HS-5 (cell line): Measurements from ENCODE around the gene VAV3.

Experiments used
- DNase-seq: peaks from one replicate; pipeline ENCODE4 v3.0.0-alpha.2; 2012; ENCODE audit warnings: low read depth

VAV3 gene

GRCh38 chr1:107833061-107833460 lies 131.9 kb downstream of the VAV3 start:
- no peak for DNase-seq

DNA sequence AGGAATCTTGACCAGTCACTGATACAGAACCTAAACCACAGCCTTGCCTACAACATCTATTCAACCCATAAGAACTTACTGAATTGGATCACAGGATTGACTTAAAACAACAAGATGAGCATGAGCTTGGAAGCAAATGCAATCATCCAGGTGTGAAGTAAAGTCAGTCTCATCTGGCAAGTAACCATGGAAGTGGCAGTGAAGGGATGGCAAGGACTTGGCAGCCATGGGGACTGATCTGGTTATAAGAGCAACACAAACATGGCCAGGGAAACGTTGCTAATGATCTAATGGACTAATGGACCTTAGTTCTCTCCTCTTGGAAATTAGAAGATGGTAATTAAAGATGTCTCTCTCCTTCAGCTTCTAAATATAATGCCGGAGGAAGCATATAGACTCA lies 133.1 kb downstream of the VAV3 start:
- DNase-seq, result no peak

- DNase-seq, result no peak
Observed at GRCh38 chr1:107830526-107830925, 134.5 kb downstream of the VAV3 start.

DNA sequence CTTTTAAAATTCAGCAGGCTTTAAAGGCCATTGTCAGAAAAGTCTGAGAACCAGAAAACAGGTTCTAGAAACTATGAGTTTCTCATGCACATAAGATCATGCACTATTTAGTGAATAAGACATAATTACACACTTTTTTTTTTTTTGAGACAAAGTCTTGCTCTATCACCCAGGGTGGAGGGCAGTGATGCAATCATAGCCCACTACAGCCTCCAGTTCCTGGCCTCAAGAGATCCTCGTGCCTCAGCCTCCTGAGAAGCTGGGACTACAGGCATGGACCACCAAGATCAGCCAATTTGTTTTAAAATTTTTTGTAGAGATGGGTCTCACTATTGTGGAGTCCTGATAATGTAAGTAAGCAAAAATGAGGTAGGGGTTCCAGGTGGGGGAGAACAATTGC lies 134.9 kb downstream of the VAV3 start:
- no peak for DNase-seq

- no peak for DNase-seq
Observed at GRCh38 chr1:107829036-107829770, 135.8 kb downstream of the VAV3 start.

- DNase-seq, result no peak
Observed at GRCh38 chr1:107824946-107825345, 140.0 kb downstream of the VAV3 start.

DNA sequence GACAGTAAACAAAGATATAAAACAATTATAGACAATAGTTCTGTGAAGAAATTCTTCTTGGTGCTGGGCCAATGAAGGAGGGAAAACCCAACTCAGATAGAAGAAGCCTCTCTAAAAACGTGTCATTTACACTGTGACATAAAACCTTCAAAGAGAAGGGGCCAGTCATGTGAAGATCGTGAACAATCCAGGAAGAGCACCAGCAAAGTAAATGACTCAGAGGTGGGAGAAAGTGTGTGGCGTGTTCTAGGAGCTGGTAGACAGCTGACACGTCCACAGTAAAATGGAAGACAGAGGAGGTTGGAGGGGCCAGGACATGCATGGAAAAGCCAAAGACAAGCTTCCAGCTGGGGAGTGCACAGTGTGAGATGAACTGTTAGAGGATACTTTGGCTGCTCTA lies 143.6 kb downstream of the VAV3 start:
- no peak for DNase-seq

GRCh38 chr1:107820801-107821200 lies 144.2 kb downstream of the VAV3 start:
- peak; percentile 24 for DNase-seq

GRCh38 chr1:107817935-107818334 lies 147.0 kb downstream of the VAV3 start:
- no peak for DNase-seq

GRCh38 chr1:107817206-107817605 lies 147.8 kb downstream of the VAV3 start:
- DNase-seq, result no peak

GRCh38 chr1:107810291-107810951 lies 154.6 kb downstream of the VAV3 start:
- DNase-seq, result no peak

DNA sequence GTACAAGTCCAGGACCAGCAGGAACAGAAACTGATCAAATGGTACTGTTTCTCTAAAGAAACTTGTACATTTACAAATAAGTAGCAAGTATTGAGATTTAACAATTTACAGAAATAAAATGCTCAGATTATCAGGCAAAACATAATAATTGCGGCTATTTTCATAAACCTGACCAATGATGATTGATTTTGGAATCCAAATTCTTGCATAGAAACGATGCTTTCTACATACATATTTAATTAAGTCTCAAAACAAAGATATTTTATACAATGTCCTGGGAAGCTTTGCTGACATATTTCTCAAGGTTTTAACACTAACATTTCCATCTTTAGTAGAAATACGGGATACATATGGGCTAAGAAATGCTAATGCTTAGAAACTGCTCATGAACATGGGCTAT lies 157.1 kb downstream of the VAV3 start:
- DNase-seq, result no peak

DNA sequence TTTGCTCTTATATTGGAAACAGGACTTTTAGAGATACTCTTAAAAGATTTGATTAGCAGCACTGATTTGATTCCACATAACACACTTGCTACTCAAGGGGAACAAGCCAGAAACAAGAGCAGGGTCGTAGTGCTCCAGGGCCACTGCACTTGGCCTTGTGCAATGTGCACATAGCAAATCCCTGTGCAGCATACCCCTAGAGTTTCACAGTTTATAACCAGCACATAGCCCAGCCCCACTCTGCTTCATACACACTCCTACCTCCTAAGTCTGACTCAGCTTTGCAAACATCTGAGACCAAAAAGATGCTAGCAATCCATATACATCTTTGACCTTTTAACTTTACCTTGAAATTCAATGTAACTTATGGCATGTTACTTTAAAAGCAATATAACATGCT lies 157.6 kb downstream of the VAV3 start:
- DNase-seq, result no peak

DNA sequence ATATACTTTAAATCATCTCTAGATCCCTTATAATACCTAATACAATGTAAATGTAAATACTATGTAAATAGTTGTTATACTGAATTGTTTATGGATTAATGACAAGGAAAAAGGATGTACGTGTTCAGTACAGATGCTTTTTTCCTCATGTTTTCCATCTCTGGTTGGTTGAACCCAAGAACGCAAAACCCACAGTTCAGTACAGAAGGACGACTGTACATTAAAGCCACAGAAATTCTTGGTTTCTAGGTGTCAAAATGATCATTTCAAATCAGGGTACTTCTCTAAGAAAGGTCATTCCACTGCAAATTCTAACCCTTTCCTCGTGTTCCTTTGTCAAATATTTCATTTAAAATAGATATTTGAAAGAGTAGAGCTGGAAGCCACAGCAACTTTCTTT lies 158.1 kb downstream of the VAV3 start:
- DNase-seq, result no peak

DNA sequence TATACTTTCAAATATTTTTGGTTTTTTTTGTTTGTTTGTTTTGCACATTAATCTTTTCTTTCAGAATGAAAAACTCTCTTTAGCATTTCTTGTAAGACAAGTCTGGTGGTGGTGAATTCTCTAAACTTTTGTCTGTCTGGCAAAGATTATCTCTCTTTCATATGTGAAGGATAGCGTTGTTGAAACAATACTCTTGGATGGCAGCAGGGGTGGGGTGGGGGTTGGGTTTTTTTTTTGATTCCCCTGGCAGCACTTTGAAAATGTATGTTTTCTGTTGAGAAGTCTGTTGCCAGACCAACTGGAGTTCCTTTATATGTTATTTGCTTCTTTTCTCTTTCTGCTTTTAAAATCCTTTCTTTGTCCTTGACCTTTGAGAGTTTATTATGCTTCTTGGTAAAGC lies 160.2 kb downstream of the VAV3 start:
- no peak for DNase-seq

GRCh38 chr1:107804134-107804533 lies 160.8 kb downstream of the VAV3 start:
- DNase-seq, result no peak

DNA sequence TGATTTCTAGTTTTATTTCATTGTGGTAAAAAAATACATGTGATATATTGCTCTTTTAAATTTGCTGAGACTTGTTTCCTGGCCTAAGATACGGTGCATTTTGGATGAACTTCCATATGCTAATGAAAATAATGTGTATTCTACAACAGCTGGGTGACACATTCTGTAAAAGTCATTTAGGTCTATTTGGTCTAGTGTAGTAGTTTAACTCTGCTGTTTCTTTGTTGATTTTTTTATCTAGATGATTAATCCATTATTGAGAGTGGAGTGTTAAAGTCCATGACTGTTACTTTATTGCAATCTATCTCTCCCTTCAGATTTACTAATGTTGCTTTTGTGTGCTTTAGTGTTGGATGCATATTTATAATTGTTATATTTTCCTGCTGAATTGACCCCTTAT lies 161.4 kb downstream of the VAV3 start:
- no peak for DNase-seq

GRCh38 chr1:107802654-107803053 lies 162.3 kb downstream of the VAV3 start:
- DNase-seq, result no peak

DNA sequence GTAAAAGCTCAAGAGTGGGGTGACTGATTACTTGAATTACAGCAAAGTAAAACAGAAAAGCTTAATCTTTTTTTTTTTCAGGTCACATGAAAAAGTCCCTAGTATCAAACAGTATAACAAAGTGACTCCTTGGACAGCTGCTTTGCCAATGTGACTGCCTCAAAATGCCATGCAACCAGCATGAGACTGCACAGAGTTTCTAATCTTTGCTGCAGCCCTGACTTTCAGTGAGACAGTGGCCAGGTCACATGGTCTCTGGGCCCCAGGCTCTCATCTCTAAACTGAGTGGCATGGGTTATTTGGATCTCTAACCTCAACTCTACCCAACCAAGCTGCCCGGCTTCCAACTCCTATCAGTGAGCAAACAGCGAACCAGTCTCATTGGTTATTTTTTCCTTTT lies 169.0 kb downstream of the VAV3 start:
- DNase-seq, result no peak

DNA sequence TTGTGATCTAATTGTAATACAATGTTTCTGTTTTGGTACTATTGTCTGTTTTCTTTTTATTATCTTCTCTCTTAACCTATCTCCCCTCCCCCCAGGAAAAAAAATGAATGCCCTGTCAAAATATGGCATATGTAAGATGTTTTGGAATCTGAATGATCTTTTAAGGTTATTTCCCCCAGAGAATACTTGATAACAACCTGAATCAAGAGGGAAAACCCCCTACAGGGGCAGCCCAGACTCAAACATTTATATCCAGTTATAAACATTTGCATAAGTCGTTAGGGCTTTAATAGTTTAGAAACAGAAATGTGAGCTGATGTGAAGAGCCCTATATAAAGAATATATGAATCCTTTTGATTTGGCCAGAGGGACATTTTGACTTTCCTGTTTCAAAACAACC lies 169.5 kb downstream of the VAV3 start:
- DNase-seq, result no peak

DNA sequence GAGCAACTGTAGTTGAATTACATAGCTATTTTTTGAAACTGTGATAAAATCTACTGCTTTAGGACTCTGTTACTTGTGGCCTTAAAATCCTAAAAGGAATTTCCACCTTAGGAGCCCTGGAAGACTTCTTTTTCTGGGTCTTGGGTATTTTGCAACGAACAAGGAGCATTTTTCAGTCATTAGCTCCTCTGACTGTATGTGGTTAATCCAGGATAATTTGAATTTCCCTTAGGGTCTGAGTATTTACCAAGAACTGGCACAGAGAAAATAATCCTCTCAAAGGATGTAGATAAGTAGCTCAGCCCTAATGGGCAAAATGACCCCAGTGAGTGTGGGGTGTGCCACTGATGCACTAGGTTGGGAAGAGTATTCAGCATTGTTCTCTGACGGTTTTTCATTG lies 170.4 kb downstream of the VAV3 start:
- no peak for DNase-seq

GRCh38 chr1:107793896-107794453 lies 171.0 kb downstream of the VAV3 start:
- DNase-seq, result no peak

DNA sequence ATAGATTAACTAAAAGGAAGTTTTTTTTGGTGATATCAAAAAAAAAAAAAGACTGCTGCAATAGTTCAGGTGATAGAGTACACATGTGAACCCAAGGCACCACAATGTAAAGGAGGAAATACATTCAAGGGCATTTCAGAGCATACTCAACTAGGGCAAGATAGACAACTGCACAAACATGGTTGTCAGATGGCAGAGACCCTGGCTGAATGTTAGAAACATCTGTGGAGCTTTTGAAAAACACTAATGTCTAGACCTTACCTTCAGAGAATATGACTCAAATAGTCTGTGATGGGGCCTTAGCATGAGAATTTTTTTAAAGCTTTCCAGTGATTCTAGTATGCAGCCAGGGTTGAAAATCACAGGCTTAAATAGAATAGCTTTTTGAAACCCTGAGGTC lies 173.6 kb downstream of the VAV3 start:
- DNase-seq, result no peak
